Mesendoderm (in vitro differentiated cells): ENCODE results near the gene DMD.

Experiments used
- DNase-seq: peaks from one replicate; pipeline ENCODE4 v3.0.0; 2013
- H2AK5ac ChIP-seq: 2 replicates; pipeline ENCODE4 v1.6.1; 2013; ENCODE audit warnings: low read length, inconsistent platforms
- H2BK120ac ChIP-seq: 2 replicates; pipeline ENCODE4 v1.6.1; 2013; ENCODE audit warnings: low read depth, mild to moderate bottlenecking, low read length, moderate library complexity, mixed read lengths
- H2BK15ac ChIP-seq: replicated peaks from 2 replicates; pipeline ENCODE4 v1.6.1; 2013; ENCODE audit warnings: low read depth, mild to moderate bottlenecking, moderate library complexity
- H2BK5ac ChIP-seq: 2 replicates; pipeline ENCODE4 v1.6.1; 2013; ENCODE audit warnings: low read length, inconsistent platforms
- H3K18ac ChIP-seq: 2 replicates; pipeline ENCODE4 v1.6.1; 2013; ENCODE audit warnings: mild to moderate bottlenecking, low read length, mixed read lengths
- H3K23ac ChIP-seq: one replicate; pipeline ENCODE4 v1.6.1; 2013; ENCODE audit warnings: low read length
- H3K27ac ChIP-seq: 2 replicates; pipeline ENCODE4 v1.5.1; 2013; ENCODE audit warnings: low read depth, mild to moderate bottlenecking, inconsistent platforms, low read length, moderate library complexity
- H3K27me3 ChIP-seq: 2 replicates; pipeline ENCODE4 v1.6.1; 2013; ENCODE audit warnings: low read length, control low read depth, mild to moderate bottlenecking, inconsistent platforms; ENCODE audit not compliant: insufficient read depth, poor library complexity
- H3K36me3 ChIP-seq: 2 replicates; pipeline ENCODE4 v1.6.1; 2013; ENCODE audit warnings: low read length, inconsistent platforms; ENCODE audit not compliant: control insufficient read depth, insufficient read depth
- H3K4ac ChIP-seq: one replicate; pipeline ENCODE4 v1.6.1; 2013; ENCODE audit warnings: low read depth, mild to moderate bottlenecking, low read length, moderate library complexity
- H3K4me1 ChIP-seq: 2 replicates; pipeline ENCODE4 v1.6.1; 2013; ENCODE audit warnings: low read depth, low read length, inconsistent platforms; ENCODE audit not compliant: control insufficient read depth
- H3K4me2 ChIP-seq: 2 replicates; pipeline ENCODE4 v1.6.1; 2013; ENCODE audit warnings: low read length
- H3K4me3 ChIP-seq: 2 replicates; pipeline ENCODE4 v1.5.1; 2013; ENCODE audit warnings: mild to moderate bottlenecking, low read length
- H3K56ac ChIP-seq: one replicate; pipeline ENCODE4 v1.6.1; 2013; ENCODE audit warnings: low read length
- H3K79me1 ChIP-seq: 2 replicates; pipeline ENCODE4 v1.6.1; 2013; ENCODE audit warnings: low read length, inconsistent platforms
- H3K79me2 ChIP-seq: 2 replicates; pipeline ENCODE4 v1.6.1; 2013; ENCODE audit warnings: mild to moderate bottlenecking, low read length; ENCODE audit not compliant: control insufficient read depth, insufficient read depth
- H3K9ac ChIP-seq: 2 replicates; pipeline ENCODE4 v1.6.1; 2013; ENCODE audit warnings: low read length, inconsistent platforms
- H4K5ac ChIP-seq: one replicate; pipeline ENCODE4 v1.6.1; 2013; ENCODE audit warnings: low read length
- H4K8ac ChIP-seq: one replicate; pipeline ENCODE4 v1.6.1; 2013; ENCODE audit warnings: low read depth, mild to moderate bottlenecking, control low read depth, low read length, moderate library complexity
- WGBS: extraction: QIAGEN DNeasy Blood & Tissue Kit; methylation state at CpG from one replicate; pipeline ENCODE4 v1.1.7; 2013; ENCODE audit warnings: low lambda C conversion rate, missing lambda C conversion rate; ENCODE audit not compliant: insufficient coverage; ENCODE audit errors: extremely low coverage; 5-methylcytosine and 5-hydroxymethylcytosine counted together

Gene DMD

DNA sequence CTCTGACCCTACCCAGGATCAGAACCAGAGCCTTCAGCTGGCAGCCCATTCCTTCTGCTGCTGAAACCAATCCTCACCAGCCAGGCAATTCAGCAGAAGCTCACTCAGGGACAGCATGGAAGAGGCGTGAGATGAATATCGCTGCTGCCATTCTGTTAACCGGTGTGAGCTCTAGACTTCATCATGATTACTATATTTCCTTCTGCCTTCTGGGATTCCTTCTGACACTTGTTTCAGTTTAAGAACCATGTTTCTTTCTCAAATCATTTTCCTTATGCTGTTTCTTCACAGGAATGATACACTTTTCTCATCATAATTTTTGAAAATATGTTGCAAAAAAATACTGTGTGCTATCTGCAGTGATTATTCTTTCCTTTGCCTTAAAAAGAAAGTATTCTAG is 1666.2 kb downstream of the DMD start:
- no CpG with 5 or more reads among the region's 3 CpGs for WGBS
- H3K79me2 ChIP-seq, result no peaks in the 10 kb centered on the region
- no peak overlapping the region for H2BK120ac ChIP-seq
- no peak overlapping the region for H3K23ac ChIP-seq
- H3K27ac ChIP-seq, result no peak overlapping the region
- H3K4me2 ChIP-seq, result no peak overlapping the region
- no peaks in the 10 kb centered on the region for H3K27me3 ChIP-seq
- H3K18ac ChIP-seq, result no peak overlapping the region
- H3K36me3 ChIP-seq, result no peaks in the 10 kb centered on the region
- no peak overlapping the region for H2BK15ac ChIP-seq
- no peak overlapping the region for H2AK5ac ChIP-seq
- no peaks in the 10 kb centered on the region for H3K4me1 ChIP-seq
- H3K4me3 ChIP-seq, result no peak overlapping the region
- H4K8ac ChIP-seq, result no peak overlapping the region
- H3K56ac ChIP-seq, result no peak overlapping the region
- H3K9ac ChIP-seq, result no peak overlapping the region
- no peaks in the 10 kb centered on the region for H3K79me1 ChIP-seq
- H2BK5ac ChIP-seq, result no peak overlapping the region
- no peak overlapping the region for H3K4ac ChIP-seq
- no peak overlapping the region for H4K5ac ChIP-seq
- no peak for DNase-seq

DNA sequence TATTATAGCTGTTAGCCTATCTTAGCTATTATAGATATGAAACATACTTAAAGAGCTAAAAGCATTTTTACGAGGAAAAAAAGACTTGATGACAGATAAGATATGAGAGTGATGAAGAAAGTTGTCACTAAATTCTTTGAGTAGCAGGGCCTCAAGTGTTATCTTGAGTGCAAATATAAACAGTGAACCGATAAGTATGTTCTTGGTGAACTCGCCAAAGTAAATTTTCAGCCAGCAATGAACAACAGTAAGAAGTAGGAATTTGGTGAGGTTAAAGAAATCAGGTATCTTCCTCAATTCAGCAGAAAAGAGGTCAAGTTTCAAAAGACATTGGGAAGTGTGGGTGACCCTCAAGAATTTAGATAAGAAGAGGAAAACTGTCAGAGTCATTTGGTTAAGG is 1667.7 kb downstream of the DMD start:
- no peaks in the 10 kb centered on the region for H3K27me3 ChIP-seq
- H3K4me1 ChIP-seq, result no peaks in the 10 kb centered on the region
- H3K4me2 ChIP-seq, result no peak overlapping the region
- no peak overlapping the region for H3K4ac ChIP-seq
- no peak overlapping the region for H3K18ac ChIP-seq
- no peak overlapping the region for H3K4me3 ChIP-seq
- no peak overlapping the region for H2BK120ac ChIP-seq
- no peaks in the 10 kb centered on the region for H3K36me3 ChIP-seq
- no peak overlapping the region for H3K27ac ChIP-seq
- H2AK5ac ChIP-seq, result no peak overlapping the region
- no CpG with 5 or more reads among the region's 3 CpGs for WGBS
- no peak overlapping the region for H3K9ac ChIP-seq
- no peak overlapping the region for H4K8ac ChIP-seq
- H4K5ac ChIP-seq, result no peak overlapping the region
- H3K79me1 ChIP-seq, result no peaks in the 10 kb centered on the region
- peak; percentile 35 for DNase-seq
- no peak overlapping the region for H2BK5ac ChIP-seq
- no peak overlapping the region for H3K56ac ChIP-seq
- H3K79me2 ChIP-seq, result no peaks in the 10 kb centered on the region
- H2BK15ac ChIP-seq, result no peak overlapping the region
- H3K23ac ChIP-seq, result no peak overlapping the region

DNA sequence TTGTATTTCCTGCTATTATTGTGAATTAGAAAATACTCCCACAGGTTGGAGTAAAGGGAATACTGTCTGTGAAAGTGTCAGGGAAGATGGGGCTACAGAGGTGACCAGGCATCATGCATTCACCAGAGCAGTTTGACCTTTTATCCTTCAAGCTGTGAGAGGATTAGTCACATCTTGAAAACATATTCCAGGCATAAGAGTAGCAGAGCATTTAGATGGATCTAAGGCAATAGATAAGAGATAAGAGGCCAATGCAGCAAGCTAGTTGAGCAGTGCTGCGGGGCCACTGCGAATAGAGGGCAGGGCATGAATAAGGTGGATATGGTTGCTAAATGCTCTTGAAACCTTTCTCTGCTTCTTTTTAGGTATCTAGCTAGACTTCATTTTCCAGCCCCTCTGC is 1668.8 kb downstream of the DMD start:
- Histone ChIP-seq H3K18ac (no peak overlapping the region), H3K27ac (no peak overlapping the region), H2AK5ac (no peak overlapping the region), H2BK15ac (no peak overlapping the region), H3K23ac (no peak overlapping the region), H3K79me2 (no peaks in the 10 kb centered on the region), H3K4me1 (no peaks in the 10 kb centered on the region), H3K79me1 (no peaks in the 10 kb centered on the region), H3K56ac (no peak overlapping the region), H4K5ac (no peak overlapping the region), H3K36me3 (no peaks in the 10 kb centered on the region), H3K9ac (no peak overlapping the region), H3K4ac (no peak overlapping the region), H2BK5ac (no peak overlapping the region), H4K8ac (no peak overlapping the region), H3K27me3 (no peaks in the 10 kb centered on the region), H3K4me2 (no peak overlapping the region), H2BK120ac (no peak overlapping the region), H3K4me3 (no peak overlapping the region)
- DNase-seq, result peak; percentile 21
- WGBS, result no CpG with 5 or more reads among the region's 2 CpGs

- Histone ChIP-seq H3K79me2 (no peaks in the 10 kb centered on the region), H3K27me3 (no peaks in the 10 kb centered on the region), H3K4ac (no peak overlapping the region), H3K4me2 (no peak overlapping the region), H3K9ac (no peak overlapping the region), H3K23ac (no peak overlapping the region), H4K5ac (no peak overlapping the region), H2BK120ac (no peak overlapping the region), H3K56ac (no peak overlapping the region), H2BK15ac (no peak overlapping the region), H3K18ac (no peak overlapping the region), H3K36me3 (no peaks in the 10 kb centered on the region), H3K4me1 (no peaks in the 10 kb centered on the region), H3K27ac (no peak overlapping the region), H2AK5ac (no peak overlapping the region), H4K8ac (no peak overlapping the region), H3K79me1 (no peaks in the 10 kb centered on the region), H3K4me3 (no peak overlapping the region), H2BK5ac (no peak overlapping the region)
- DNase-seq, result no peak
- no CpG with 5 or more reads among the region's 2 CpGs for WGBS
These were observed 1671.0 kb downstream of the DMD start for GRCh38 chrX:31540313-31540712.

GRCh38 chrX:31527455-31528126 is 1683.8 kb downstream of the DMD start:
- no peak overlapping the region for H3K4me3 ChIP-seq
- H2AK5ac ChIP-seq, result no peak overlapping the region
- no peak overlapping the region for H3K18ac ChIP-seq
- no peaks in the 10 kb centered on the region for H3K4me1 ChIP-seq
- no peak overlapping the region for H4K8ac ChIP-seq
- H3K23ac ChIP-seq, result no peak overlapping the region
- H2BK5ac ChIP-seq, result no peak overlapping the region
- H2BK120ac ChIP-seq, result no peak overlapping the region
- DNase-seq, result no peak
- H3K27ac ChIP-seq, result no peak overlapping the region
- no peak overlapping the region for H3K4ac ChIP-seq
- H3K79me1 ChIP-seq, result no peaks in the 10 kb centered on the region
- no peak overlapping the region for H3K4me2 ChIP-seq
- H3K27me3 ChIP-seq, result no peaks in the 10 kb centered on the region
- H2BK15ac ChIP-seq, result no peak overlapping the region
- no peaks in the 10 kb centered on the region for H3K36me3 ChIP-seq
- no peak overlapping the region for H4K5ac ChIP-seq
- WGBS, result no CpG with 5 or more reads among the region's 7 CpGs
- no peak overlapping the region for H3K9ac ChIP-seq
- no peak overlapping the region for H3K56ac ChIP-seq
- no peaks in the 10 kb centered on the region for H3K79me2 ChIP-seq

DNA sequence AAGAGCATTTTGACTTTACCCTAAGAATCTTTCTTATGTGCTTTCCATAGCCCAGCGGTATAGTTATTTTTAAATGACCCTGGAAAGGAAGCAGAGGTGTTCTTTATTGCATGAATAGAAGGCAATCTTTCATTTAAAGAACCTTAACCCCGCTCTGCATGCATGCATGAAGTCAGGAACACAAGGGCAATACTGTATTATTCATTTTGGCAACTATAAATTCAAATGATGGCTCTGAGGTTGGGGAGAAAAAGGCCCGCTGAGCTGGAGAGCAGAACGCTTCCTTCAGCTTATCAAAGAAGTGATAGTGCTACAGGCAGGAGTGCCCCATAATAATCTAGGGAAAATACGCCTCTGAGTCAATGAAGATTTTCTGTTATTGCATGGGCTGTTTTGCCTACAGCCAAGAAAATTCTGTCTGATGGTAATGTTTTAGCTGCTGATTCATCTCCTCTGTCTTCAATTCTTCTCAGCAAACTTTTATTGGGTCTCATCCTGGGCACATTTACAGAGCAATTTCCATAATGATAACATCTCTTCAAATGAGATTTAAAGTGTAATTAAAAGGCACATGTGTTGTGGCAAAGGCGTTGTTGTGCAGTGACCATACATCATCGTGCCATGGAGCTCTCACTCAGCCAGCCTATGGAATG is 1687.3 kb downstream of the DMD start:
- Histone ChIP-seq H3K27ac (no peak overlapping the region), H3K9ac (no peak overlapping the region), H3K23ac (no peak overlapping the region), H2BK15ac (no peak overlapping the region), H3K36me3 (no peaks in the 10 kb centered on the region), H3K56ac (no peak overlapping the region), H3K18ac (no peak overlapping the region), H2BK5ac (no peak overlapping the region), H3K4me3 (no peak overlapping the region), H3K79me2 (no peaks in the 10 kb centered on the region), H4K5ac (no peak overlapping the region), H3K4me1 (no peaks in the 10 kb centered on the region), H3K79me1 (no peaks in the 10 kb centered on the region), H3K4ac (no peak overlapping the region), H2BK120ac (no peak overlapping the region), H3K4me2 (no peak overlapping the region), H3K27me3 (no peaks in the 10 kb centered on the region), H4K8ac (no peak overlapping the region), H2AK5ac (no peak overlapping the region)
- no peak for DNase-seq
- WGBS, result no CpG with 5 or more reads among the region's 7 CpGs
